Brain pericyte (primary cell): ENCODE results near the gene CYP2D6.
A peak's percentile ranks its signal among the peaks of the same experiment; 100 is the strongest.

ENCODE experiments used
- DNase-seq: peaks from one replicate; pipeline ENCODE4 v3.0.0-alpha.2; 2012; ENCODE audit warnings: low read depth, low spot score

The CYP2D6 gene

DNA sequence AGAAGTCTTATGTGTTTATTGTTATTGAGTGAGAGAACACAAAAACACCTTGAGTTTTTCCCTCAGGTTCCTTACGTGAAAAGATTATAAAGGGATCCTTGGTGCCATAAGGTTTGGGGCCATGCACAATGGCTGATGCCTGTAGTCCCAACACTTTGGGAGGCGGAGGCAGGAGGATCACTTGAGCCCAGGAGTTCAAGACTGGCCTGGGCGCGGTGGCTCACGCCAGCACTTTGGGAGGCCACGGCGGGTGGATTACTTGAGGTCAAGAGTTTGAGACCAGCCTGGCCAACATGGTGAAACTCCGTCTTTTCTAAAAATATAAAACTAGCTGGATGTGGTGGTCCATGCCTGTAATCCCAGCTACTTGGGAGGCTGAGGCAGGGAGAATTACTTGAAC lies 45.7 kb downstream of the CYP2D6 start:
- DNase-seq = no peak

DNA sequence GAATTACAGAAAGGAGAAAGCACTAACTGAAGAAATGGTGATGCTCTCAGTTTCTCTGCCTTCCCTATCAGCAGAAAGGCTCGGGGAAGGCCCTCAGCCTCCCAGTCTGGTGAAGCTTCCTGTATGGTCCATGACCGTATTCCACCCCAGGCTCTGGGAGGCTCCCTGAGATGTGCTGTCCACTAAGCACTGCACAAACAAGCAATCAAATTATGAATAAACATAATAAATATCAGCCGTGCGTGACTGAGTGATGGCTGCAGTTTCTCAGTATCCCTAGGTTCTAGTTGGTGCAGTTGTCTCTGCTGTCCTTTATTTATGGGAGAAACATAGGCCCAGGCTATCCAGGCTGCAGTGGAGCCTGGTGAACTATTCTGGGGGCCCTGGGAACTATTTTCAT lies 47.5 kb downstream of the CYP2D6 start:
- DNase-seq = no peak

DNA sequence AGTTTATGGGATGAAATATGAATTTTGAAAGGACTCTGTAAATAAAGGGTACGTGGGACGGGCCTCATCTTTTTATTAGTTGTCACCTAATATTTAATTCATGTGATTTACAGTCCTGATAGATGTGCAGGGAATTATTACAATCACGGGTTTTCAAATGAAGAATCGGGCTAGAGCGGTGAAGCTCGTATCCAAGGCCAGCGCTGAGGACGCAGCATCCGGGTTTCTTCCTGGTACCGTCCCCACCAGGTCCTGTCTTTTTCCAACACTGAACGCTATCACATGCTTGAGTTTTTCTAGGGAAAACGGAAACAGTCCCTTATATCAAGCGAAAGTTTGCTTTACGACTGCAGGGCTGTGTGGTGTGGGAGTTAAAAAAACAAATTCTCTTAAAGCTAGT lies 50.3 kb downstream of the CYP2D6 start:
- no peak for DNase-seq

DNA sequence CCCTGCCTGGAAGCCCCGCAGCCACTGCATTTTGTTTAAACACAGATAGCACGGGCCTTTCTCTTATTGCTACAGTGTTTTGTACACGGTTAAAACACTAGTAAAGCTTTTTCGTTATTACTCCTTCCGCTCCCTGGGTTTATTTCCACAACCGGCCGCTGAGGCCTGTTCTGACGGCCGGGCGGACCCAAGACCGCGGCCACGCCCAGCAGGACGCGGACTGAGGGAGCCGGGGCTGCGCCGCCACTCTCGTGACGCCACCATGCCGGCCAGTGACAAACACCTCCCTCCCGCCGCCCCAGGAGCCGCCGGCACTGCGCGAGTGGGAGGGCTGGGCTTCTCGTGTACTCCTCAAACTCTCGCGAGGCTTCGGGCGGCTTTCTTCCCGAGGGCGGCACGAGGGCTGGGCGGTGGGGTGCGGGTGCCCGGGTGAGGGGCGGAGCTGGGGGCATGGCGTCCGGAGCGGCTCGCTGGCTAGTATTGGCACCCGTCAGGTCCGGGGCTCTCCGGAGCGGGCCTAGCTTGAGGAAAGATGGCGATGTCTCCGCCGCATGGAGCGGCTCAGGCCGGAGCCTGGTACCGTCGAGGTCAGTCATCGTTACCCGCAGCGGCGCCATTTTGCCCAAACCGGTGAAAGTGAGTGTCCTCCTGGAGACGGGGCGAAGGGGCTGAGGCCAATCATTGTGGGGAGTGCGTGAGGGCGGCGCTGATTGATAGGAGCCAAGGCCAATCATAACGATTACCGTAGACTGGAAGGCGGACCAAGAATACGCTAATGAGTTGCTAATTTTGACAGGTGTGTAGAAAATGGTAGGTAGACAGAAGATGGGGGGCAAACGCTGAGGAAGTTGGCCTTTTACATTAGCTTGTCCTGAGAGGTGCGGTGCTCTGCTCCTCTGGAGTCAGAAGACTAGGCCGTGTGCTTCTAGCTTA lies 51.0 kb downstream of the CYP2D6 start, which contains the start of gene SMDT1:
Gene SMDT1 (plus strand): TSS at position 382 of the 933 bp plus-strand sequence. CDS start 69 bp downstream, at position 451.
- peak; percentile 94 for DNase-seq

DNA sequence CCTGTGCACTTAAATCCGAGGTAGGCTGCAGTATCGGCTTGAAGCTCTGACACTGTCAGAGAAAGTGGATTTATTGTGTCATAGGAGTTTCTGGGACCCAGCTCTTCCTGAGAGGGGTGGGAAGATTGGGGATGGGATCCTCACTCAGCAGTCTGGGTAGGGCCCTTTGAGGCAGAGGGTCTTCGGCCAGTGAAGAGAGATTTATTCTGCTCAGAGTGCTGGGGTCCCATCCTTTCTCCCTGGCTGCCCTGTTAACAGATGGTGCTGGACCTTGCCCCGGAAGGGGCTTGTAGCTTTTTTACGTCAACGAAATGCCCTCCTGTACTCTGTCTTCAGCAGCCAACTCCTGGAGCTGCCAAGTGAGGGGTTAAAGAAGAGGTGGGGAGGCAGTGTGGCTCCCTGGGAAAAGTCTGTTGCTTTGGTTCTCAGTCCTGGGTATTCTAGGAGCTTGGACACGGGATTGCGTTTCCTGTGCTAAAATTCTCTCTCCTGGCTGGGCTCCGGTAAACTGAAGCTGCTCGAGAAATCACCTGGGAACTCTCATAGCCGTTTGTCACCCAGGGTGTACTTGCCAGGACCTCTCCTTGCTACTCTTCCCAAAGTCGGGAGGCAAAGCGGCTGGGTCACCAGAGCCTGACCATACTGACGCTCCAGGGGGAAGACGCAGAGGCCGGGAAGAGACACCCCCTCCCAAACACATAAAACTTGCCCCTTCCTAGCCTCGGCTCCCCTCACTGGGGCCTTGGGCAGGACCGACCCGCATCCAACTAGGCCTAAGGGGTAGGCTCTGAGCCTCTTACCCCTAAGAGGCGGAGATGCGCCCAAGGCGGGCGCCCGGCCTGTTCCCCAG lies 51.9 kb downstream of the CYP2D6 start:
- DNase-seq = no peak

DNA sequence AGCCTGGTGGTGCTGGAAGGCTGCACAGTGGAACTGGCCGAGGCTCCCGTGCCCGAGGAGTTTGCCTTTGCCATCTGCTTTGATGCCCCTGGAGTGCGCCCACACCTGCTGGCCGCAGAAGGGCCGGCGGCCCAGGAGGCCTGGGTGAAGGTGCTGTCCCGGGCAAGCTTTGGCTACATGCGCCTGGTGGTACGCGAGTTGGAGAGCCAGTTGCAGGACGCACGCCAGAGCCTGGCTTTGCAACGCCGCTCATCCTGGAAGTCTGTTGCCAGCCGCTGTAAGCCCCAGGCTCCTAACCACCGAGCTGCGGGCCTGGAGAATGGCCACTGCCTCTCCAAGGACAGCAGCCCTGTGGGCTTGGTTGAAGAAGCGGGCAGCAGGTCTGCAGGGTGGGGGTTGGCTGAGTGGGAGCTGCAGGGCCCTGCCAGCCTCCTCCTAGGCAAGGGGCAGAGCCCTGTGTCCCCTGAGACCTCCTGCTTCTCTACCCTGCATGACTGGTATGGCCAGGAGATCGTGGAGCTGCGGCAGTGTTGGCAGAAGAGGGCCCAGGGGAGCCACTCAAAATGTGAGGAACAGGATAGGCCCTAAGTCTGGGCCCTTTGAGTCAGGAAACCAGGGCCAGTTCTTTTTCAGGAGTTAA lies 53.0 kb downstream of the CYP2D6 start:
- no peak for DNase-seq

DNA sequence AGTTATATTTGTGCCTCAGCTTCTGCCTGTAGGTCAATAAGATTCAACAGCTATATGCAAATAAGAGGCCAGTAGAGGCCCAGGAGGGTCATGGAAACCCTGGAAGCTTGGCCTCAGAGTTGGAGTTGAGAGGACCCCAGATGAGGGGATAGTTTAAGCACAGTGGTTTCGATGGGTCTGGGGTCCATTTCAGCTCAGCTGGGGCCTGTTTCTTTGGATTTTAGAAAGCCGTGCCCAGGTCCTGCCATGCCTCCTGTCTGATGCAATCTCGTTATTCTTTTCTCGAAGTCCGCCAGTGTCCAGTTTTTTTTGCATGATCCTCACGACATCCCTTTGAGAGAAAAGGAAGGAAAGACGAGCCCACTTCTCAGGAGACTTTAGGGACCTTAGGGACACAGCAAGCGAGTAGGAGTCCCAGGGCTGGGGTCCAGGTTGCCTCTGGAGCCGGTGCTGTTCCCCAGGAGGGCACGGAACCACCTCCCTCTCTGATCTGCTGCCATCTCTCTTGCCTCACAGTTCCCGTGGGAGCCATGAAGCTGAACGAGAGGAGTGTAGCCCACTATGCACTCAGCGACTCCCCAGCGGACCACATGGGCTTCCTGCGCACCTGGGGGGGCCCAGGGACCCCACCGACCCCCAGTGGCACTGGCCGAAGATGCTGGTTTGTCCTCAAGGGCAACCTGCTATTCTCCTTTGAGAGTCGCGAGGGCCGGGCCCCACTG lies 53.7 kb downstream of the CYP2D6 start:
- DNase-seq = no peak
